ENCODE results near the gene MATN3. TPM values are rescaled to one million over a fixed set of nuclear protein-coding genes. Genes with fewer than 3 reads are reported as not detected.

MATN3 gene
- total and polyA plus RNA-seq, 3 donors from 2014 or later, result 1.9 to 2.7 (median 2.1) TPM

DNA sequence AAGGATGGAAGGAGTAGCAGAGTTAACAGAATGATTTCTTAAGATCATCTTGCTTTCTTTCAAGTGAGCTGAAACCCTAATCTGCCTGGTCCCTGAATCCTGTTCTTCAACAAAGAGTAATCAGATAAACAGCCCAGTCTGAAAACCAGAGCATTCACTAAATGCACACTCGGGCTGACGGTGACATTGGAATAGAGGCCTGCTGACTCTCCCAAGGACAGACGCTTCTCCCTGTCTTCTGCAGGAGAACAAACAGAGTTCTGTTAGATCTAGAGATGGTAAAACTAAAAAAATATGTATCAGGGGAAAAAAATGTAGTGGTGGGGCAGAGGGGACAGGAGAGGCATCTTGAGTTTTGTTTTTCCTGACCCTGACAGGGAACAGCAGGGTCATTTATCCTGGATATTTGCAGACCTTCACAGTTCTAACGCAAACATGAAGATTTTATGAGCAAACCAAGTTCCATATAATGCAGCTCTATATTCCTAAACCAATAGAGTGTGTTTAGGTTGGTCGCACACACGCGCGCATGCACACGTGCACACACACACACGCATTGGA is 7.3 kb downstream of the MATN3 start:
- no peak for TF ChIP-seq POLR2A (IDR thresholded peaks at IDR 0.05)
- TF ChIP-seq, protein P1, sequence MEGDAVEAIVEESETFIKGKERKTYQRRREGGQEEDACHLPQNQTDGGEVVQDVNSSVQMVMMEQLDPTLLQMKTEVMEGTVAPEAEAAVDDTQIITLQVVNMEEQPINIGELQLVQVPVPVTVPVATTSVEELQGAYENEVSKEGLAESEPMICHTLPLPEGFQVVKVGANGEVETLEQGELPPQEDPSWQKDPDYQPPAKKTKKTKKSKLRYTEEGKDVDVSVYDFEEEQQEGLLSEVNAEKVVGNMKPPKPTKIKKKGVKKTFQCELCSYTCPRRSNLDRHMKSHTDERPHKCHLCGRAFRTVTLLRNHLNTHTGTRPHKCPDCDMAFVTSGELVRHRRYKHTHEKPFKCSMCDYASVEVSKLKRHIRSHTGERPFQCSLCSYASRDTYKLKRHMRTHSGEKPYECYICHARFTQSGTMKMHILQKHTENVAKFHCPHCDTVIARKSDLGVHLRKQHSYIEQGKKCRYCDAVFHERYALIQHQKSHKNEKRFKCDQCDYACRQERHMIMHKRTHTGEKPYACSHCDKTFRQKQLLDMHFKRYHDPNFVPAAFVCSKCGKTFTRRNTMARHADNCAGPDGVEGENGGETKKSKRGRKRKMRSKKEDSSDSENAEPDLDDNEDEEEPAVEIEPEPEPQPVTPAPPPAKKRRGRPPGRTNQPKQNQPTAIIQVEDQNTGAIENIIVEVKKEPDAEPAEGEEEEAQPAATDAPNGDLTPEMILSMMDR (IDR thresholded peaks at IDR 0.05), result no peak
- no peaks in the 10 kb centered on the region for H3K9me3 ChIP-seq
- H3K36me3 ChIP-seq (ENCODE audit: low read depth, missing control alignments), result no peaks in the 10 kb centered on the region
- WGBS, 2 donors, result 85 to 86% methylated on average over 10 of the region's 10 CpGs
- H3K27me3 ChIP-seq, result no peaks in the 10 kb centered on the region
- H3K4me3 ChIP-seq, result no peak overlapping the region
- intact Hi-C loops (cut with DNase I; ENCODE audit: low total_unique reads), result no loop called here
- DNase-seq, result no peak
- H3K27ac ChIP-seq, result no peak overlapping the region
- H3K4me1 ChIP-seq, result peaks cover 4% of the 10 kb centered on the region

DNA sequence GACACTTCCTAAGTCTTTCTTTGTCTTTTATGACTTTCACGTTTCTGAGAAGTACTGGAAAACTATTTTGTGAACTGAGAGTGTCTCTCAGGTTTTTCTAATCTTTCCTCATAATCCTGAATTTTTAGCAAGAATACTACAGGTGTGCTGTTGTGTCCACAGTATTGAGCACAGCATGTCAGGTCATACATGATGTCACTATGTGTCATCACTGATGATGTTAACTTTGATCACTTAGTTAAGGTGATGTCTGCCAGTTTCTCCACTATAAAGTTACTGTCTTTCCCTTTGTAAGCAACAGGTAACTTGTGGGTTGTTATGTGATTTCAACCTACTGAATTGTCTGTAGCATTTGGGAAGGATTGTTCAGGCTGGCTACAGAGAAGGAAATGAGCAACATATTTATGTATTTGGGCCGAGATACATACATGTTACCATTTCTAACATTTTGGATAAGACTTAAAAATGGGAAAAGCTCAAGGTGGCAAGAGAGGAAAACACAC is 11.1 kb downstream of the MATN3 start:
- peaks cover 4% of the 10 kb centered on the region for H3K4me1 ChIP-seq
- no peaks in the 10 kb centered on the region for H3K27me3 ChIP-seq
- no peak overlapping the region for H3K4me3 ChIP-seq
- H3K36me3 ChIP-seq (ENCODE audit: low read depth, missing control alignments), result no peaks in the 10 kb centered on the region
- WGBS, 2 donors, result 88 to 93% methylated on average over 2 of the region's 2 CpGs
- no peaks in the 10 kb centered on the region for H3K9me3 ChIP-seq
- intact Hi-C loops (cut with DNase I; ENCODE audit: low total_unique reads), result no loop called here
- DNase-seq, result no peak
- TF ChIP-seq, protein P1 (IDR thresholded peaks at IDR 0.05), result no peak
- TF ChIP-seq POLR2A (IDR thresholded peaks at IDR 0.05), result no peak
- H3K27ac ChIP-seq, result no peak overlapping the region

DNA sequence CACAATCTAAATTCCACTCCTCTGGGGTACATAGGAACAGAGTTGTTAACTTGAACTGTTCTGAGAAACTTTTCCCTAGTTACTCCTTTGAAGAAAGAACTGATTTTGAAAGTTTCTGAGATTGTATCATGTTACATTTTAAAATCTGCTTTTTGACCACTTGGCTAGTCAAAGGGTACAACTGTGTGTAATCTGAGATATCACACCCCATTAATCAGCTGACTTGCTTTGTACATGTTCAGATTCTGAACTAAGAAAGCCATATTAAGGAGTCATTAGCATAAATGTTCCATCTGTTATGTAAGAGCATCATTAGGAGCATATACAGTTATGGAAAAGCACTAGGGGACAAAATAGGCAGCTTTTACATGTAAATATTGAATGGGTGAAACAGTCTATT is 18.7 kb downstream of the MATN3 start:
- no peak for DNase-seq
- no peaks in the 10 kb centered on the region for H3K27me3 ChIP-seq
- TF ChIP-seq, protein P1 (IDR thresholded peaks at IDR 0.05), result no peak
- TF ChIP-seq POLR2A (IDR thresholded peaks at IDR 0.05), result no peak
- no peak overlapping the region for H3K27ac ChIP-seq
- H3K36me3 ChIP-seq (ENCODE audit: low read depth, missing control alignments), result no peaks in the 10 kb centered on the region
- intact Hi-C loops (cut with DNase I; ENCODE audit: low total_unique reads), result no loop called here
- H3K9me3 ChIP-seq, result no peaks in the 10 kb centered on the region
- H3K4me3 ChIP-seq, result no peak overlapping the region
- H3K4me1 ChIP-seq, result peaks cover 3% of the 10 kb centered on the region

DNA sequence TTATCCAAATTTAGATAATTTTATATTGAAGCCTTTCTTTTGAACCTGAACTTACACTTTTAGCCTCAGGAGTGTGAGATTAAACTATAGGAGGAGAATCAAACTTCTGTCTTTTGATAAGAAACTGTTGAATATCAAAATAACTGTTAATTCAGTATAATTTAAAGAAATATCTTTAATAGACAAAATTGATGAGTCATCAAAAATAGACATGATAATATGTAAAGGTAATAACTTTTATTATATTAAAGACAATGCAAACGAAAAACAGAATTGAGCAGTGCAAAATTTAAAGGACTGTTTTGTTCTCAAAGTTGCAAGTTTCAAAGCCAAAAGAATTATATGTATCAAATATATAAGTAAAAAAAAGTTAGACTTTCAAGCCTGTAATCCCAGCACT is 20.6 kb downstream of the MATN3 start:
- peaks cover 3% of the 10 kb centered on the region for H3K4me1 ChIP-seq
- H3K27ac ChIP-seq, result no peak overlapping the region
- no peaks in the 10 kb centered on the region for H3K27me3 ChIP-seq
- no peak overlapping the region for H3K4me3 ChIP-seq
- no peaks in the 10 kb centered on the region for H3K9me3 ChIP-seq
- TF ChIP-seq, protein P1 (IDR thresholded peaks at IDR 0.05), result no peak
- TF ChIP-seq POLR2A (IDR thresholded peaks at IDR 0.05), result no peak
- WGBS, 2 donors, result 80 to 82% methylated on average over 1 of the region's 1 CpG
- H3K36me3 ChIP-seq (ENCODE audit: low read depth, missing control alignments), result no peaks in the 10 kb centered on the region
- intact Hi-C loops (cut with DNase I; ENCODE audit: low total_unique reads), result no loop called here
- no peak for DNase-seq

DNA sequence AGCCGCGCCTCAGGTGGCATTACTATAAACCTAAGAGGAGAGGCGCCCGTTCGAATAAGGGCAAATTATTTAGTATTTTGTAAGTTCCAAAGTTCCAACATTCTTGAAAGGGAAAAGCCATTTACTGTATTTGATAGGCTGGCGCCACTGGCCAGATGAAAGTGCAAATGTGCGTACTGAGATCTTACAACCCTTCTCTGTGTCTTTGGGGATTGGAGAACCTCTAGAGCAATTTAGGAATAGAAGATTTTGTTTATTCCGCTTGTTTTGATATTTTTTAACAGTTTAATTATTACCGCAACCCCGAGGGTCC is 22.1 kb downstream of the MATN3 start:
- intact Hi-C loops (cut with DNase I; ENCODE audit: low total_unique reads), result no loop called here
- no peaks in the 10 kb centered on the region for H3K9me3 ChIP-seq
- no peak for DNase-seq
- peak overlapping the region; percentile 15 to 73 for H3K27ac ChIP-seq
- no peaks in the 10 kb centered on the region for H3K36me3 ChIP-seq (ENCODE audit: low read depth, missing control alignments)
- no peaks in the 10 kb centered on the region for H3K27me3 ChIP-seq
- WGBS, 2 donors, result 10 to 15% methylated on average over 8 to 10 of the region's 10 CpGs
- H3K4me1 ChIP-seq, result peaks cover 3% of the 10 kb centered on the region
- H3K4me3 ChIP-seq, result peak overlapping the region; percentile 76 to 79
- no peak for TF ChIP-seq POLR2A (IDR thresholded peaks at IDR 0.05)
- TF ChIP-seq, protein P1 (IDR thresholded peaks at IDR 0.05), result no peak

Data from testis (tissue), 3 donors.